Ishikawa (cell line): ENCODE results near the gene SPCS3.

ENCODE experiments used
- CEBPB ChIP-seq: IDR thresholded peaks from 2 replicates; pipeline ENCODE4 v1.6.1; 2012
- CREB1 ChIP-seq: IDR thresholded peaks from 2 replicates; pipeline ENCODE4 v1.6.1; 2012; ENCODE audit warnings: low read depth
- EP300 ChIP-seq: IDR thresholded peaks from 2 replicates; pipeline ENCODE4 v1.6.1; 2012; ENCODE audit warnings: borderline replicate concordance
- FOXM1 ChIP-seq: IDR thresholded peaks from 2 replicates; pipeline ENCODE4 v1.6.1; 2012; ENCODE audit warnings: low read depth, borderline replicate concordance
- RAD21 ChIP-seq: IDR thresholded peaks from 2 replicates; pipeline ENCODE4 v1.6.1; 2012; ENCODE audit warnings: low read depth
- TAF1 ChIP-seq: IDR thresholded peaks from 2 replicates; pipeline ENCODE4 v1.6.1; 2012; ENCODE audit warnings: low read depth, mild to moderate bottlenecking
- USF1 ChIP-seq: IDR thresholded peaks from 2 replicates; pipeline ENCODE4 v1.6.1; 2012
- YY1 ChIP-seq: IDR thresholded peaks from 2 replicates; pipeline ENCODE4 v1.6.1; 2012; ENCODE audit warnings: low read depth
- ZBTB7A ChIP-seq: IDR thresholded peaks from 2 replicates; pipeline ENCODE4 v1.6.1; 2012; ENCODE audit warnings: low read depth
- TF ChIP-seq, protein P1 (sequence below): IDR thresholded peaks from 2 replicates; pipeline ENCODE4 v1.6.1; 2012
- TF ChIP-seq, protein P2 (sequence below): IDR thresholded peaks from 2 replicates; pipeline ENCODE4 v1.6.1; 2012; ENCODE audit warnings: low read depth, mild to moderate bottlenecking

GRCh38 chr4:176358083-176358469 is 38.3 kb downstream of the SPCS3 start:
- TF ChIP-seq YY1 (no peak), EP300 (no peak), RAD21 (no peak), CEBPB (no peak), FOXM1 (no peak), TAF1 (no peak), ZBTB7A (no peak), CREB1 (no peak), USF1 (no peak)
- TF ChIP-seq, protein P1, sequence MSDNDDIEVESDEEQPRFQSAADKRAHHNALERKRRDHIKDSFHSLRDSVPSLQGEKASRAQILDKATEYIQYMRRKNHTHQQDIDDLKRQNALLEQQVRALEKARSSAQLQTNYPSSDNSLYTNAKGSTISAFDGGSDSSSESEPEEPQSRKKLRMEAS, result no peak
- TF ChIP-seq, protein P2, sequence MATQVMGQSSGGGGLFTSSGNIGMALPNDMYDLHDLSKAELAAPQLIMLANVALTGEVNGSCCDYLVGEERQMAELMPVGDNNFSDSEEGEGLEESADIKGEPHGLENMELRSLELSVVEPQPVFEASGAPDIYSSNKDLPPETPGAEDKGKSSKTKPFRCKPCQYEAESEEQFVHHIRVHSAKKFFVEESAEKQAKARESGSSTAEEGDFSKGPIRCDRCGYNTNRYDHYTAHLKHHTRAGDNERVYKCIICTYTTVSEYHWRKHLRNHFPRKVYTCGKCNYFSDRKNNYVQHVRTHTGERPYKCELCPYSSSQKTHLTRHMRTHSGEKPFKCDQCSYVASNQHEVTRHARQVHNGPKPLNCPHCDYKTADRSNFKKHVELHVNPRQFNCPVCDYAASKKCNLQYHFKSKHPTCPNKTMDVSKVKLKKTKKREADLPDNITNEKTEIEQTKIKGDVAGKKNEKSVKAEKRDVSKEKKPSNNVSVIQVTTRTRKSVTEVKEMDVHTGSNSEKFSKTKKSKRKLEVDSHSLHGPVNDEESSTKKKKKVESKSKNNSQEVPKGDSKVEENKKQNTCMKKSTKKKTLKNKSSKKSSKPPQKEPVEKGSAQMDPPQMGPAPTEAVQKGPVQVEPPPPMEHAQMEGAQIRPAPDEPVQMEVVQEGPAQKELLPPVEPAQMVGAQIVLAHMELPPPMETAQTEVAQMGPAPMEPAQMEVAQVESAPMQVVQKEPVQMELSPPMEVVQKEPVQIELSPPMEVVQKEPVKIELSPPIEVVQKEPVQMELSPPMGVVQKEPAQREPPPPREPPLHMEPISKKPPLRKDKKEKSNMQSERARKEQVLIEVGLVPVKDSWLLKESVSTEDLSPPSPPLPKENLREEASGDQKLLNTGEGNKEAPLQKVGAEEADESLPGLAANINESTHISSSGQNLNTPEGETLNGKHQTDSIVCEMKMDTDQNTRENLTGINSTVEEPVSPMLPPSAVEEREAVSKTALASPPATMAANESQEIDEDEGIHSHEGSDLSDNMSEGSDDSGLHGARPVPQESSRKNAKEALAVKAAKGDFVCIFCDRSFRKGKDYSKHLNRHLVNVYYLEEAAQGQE, result no peak
